Left lobe of liver (tissue), 2 donors: ENCODE data around the gene CDH1. TPM values are rescaled to one million over a fixed set of nuclear protein-coding genes. Genes with fewer than 3 reads are reported as not detected.

Experiments used
- ATAC-seq: fragments of 200-7000 bp; cut with Tn5 transposase; one replicate; pipeline ENCODE4 v1.9.1; 2020; ENCODE audit warnings: mild to moderate bottlenecking, moderate library complexity
- DNase-seq: peaks from one replicate; pipeline ENCODE4 v3.0.0-alpha.2; 2020; ENCODE audit warnings: low spot score
- total RNA-seq: library from RNA; stranded (reverse); gene quantifications from one replicate; pipeline ENCODE4 v1.2.1, GENCODE V29; 2021
- donor health status: DM: no; HTN: no; CAD: no; lungs with moderate emphysema.
- donor health status: DM: no; HTN: yes; CAD: no.

CDH1 gene
- total RNA-seq, 1 donor from 2014 or later = 115 TPM

GRCh38 chr16:68731637-68732036 is 5.5 kb upstream of the CDH1 start:
- ATAC-seq = no peak
- no peak for DNase-seq

- ATAC-seq (peak; percentile 83), DNase-seq (peak; percentile 75)
Measured at GRCh38 chr16:68732042-68732680, 4.9 kb upstream of the CDH1 start.

- ATAC-seq = no peak
- DNase-seq = no peak
Measured at GRCh38 chr16:68732741-68733399, 4.2 kb upstream of the CDH1 start.

GRCh38 chr16:68733570-68733969 is 3.5 kb upstream of the CDH1 start:
- no peak for ATAC-seq
- no peak for DNase-seq

GRCh38 chr16:68734782-68735181 is 2.3 kb upstream of the CDH1 start:
- no peak for ATAC-seq

GRCh38 chr16:68736561-68736960 is 531 bp upstream of the CDH1 start:
- DNase-seq = no peak
- no peak for ATAC-seq

More at GRCh38 chr16:68734782-68735181, 2.3 kb upstream of the CDH1 start:
- no peak for DNase-seq

GRCh38 chr16:68737730-68738629 is 888 bp downstream of the CDH1 start:
- DNase-seq = peak; percentile 91
- peak; percentile 77 for ATAC-seq

- DNase-seq (no peak), ATAC-seq (no peak)
Measured at GRCh38 chr16:68739964-68740627, 3.0 kb downstream of the CDH1 start.

- no peak for ATAC-seq
- no peak for DNase-seq
Measured at GRCh38 chr16:68740628-68741346, 3.7 kb downstream of the CDH1 start.

- DNase-seq (no peak), ATAC-seq (no peak)
Measured at GRCh38 chr16:68743664-68744063, 6.6 kb downstream of the CDH1 start.

- ATAC-seq = peak; percentile 78
- DNase-seq = peak; percentile 76
Measured at GRCh38 chr16:68744744-68745280, 7.7 kb downstream of the CDH1 start.

GRCh38 chr16:68746951-68747350 is 9.9 kb downstream of the CDH1 start:
- DNase-seq = no peak
- no peak for ATAC-seq

GRCh38 chr16:68749432-68749831 is 12.3 kb downstream of the CDH1 start:
- ATAC-seq (peak; percentile 57), DNase-seq (no peak)

GRCh38 chr16:68750193-68750695 is 13.2 kb downstream of the CDH1 start:
- no peak for DNase-seq
- ATAC-seq = no peak

GRCh38 chr16:68751160-68751559 is 14.1 kb downstream of the CDH1 start:
- ATAC-seq (no peak), DNase-seq (no peak)

- DNase-seq (no peak), ATAC-seq (peak; percentile 13)
Measured at GRCh38 chr16:68752602-68753001, 15.5 kb downstream of the CDH1 start.

- ATAC-seq = no peak
- DNase-seq = no peak
Measured at GRCh38 chr16:68754084-68754792, 17.1 kb downstream of the CDH1 start.

GRCh38 chr16:68756239-68756915 is 19.3 kb downstream of the CDH1 start:
- ATAC-seq = peak; percentile 12

GRCh38 chr16:68757625-68757935 is 20.5 kb downstream of the CDH1 start:
- no peak for ATAC-seq
- DNase-seq = no peak

More at GRCh38 chr16:68756239-68756915, 19.3 kb downstream of the CDH1 start:
- DNase-seq = no peak
